A549 (cell line): ENCODE results near the gene C20orf96. TPM values are rescaled to one million over a fixed set of nuclear protein-coding genes. Genes with fewer than 3 reads are reported as not detected.

ENCODE experiments used
- ATAC-seq, 2 experiments: fragments of 200-7000 bp in 1 of 2; fragments of >200 bp in 1 of 2; cut with Nextera tagmentation in 1 of 2; cut with Tn5 transposase in 1 of 2; 3 replicates each; pipeline versions ENCODE4 v1.8.0 to v1.9.1; 2018 to 2020; ENCODE audit warnings: mild to moderate bottlenecking in 1 of 2, moderate library complexity in 1 of 2
- CTCF ChIA-PET: fragments of 300-600 bp; sonication (Branson Sonifier 250); formaldehyde crosslinking; extraction: SDS; loops from one replicate; lab custom pipeline; 2021; ENCODE audit warnings: antibody characterized with exemption, inconsistent platforms; lab: Yijun Ruan, JAX
- POLR2A ChIA-PET: fragments of 350-600 bp; formaldehyde crosslinking; extraction: SDS; loops from one replicate; lab custom pipeline; 2021; ENCODE audit warnings: antibody characterized with exemption, inconsistent platforms; lab: Yijun Ruan, JAX
- DNase-seq, 2 experiments: peaks; one replicate each; pipeline versions ENCODE4 v3.0.0 to v3.0.0-alpha.2; 2011 to 2016; ENCODE audit warnings: low read depth in 1 of 2, low spot score in 1 of 2
- FAIRE-seq: peaks from 2 replicates; lab custom pipeline; 2011; peaks lifted over from hg19 to GRCh38; lab: Jason Lieb, UNC
- H3K27ac ChIP-seq, 2 experiments: fragments of >200 bp; sonication (Bioruptor Twin); formaldehyde crosslinking; 3 replicates each; pipeline ENCODE4 v1.5.1; 2016 to 2017
- H3K4me1 ChIP-seq: fragments of >200 bp; sonication (Bioruptor Twin); formaldehyde crosslinking; 3 replicates; pipeline ENCODE4 v1.6.1; 2016
- H3K4me2 ChIP-seq: fragments of >200 bp; sonication (Bioruptor Twin); formaldehyde crosslinking; 3 replicates; pipeline ENCODE4 v1.6.1; 2016
- H3K4me3 ChIP-seq: fragments of >200 bp; sonication (Bioruptor Twin); formaldehyde crosslinking; 3 replicates; pipeline ENCODE4 v1.5.1; 2016
- H3K9me3 ChIP-seq: fragments of >200 bp; sonication (Bioruptor Twin); formaldehyde crosslinking; 3 replicates; pipeline ENCODE4 v1.6.1; 2016
- BCL3 ChIP-seq: fragments of >200 bp; sonication (Bioruptor Twin); formaldehyde crosslinking; IDR thresholded peaks from 3 replicates; pipeline ENCODE4 v1.6.1; 2016
- CBX8 ChIP-seq: fragments of 200-600 bp; sonication (generic); IDR thresholded peaks from 2 replicates; pipeline ENCODE4 v1.6.1; 2016
- EHF ChIP-seq: fragments of 250-450 bp; sonication (Bioruptor Pico); IDR thresholded peaks from 2 replicates; pipeline ENCODE4 v1.5.0; 2020; ENCODE audit warnings: mild to moderate bottlenecking
- ESRRA ChIP-seq: fragments of 150-350 bp; IDR thresholded peaks from 2 replicates; pipeline ENCODE4 v1.6.1; 2014; ENCODE audit warnings: mild to moderate bottlenecking, low read length, borderline replicate concordance
- FOXS1 ChIP-seq: fragments of 250-450 bp; sonication (Bioruptor Pico); IDR thresholded peaks from 2 replicates; pipeline ENCODE4 v1.5.0; 2020; ENCODE audit warnings: mild to moderate bottlenecking, moderate library complexity
- GATA3 ChIP-seq: IDR thresholded peaks from 2 replicates; pipeline ENCODE4 v1.6.1; 2012; ENCODE audit warnings: borderline replicate concordance
- HEYL ChIP-seq: fragments of 250-450 bp; sonication (Bioruptor Pico); IDR thresholded peaks from 2 replicates; pipeline ENCODE4 v1.8.0; 2021; ENCODE audit warnings: mild to moderate bottlenecking, moderate library complexity
- KDM1A ChIP-seq: fragments of 200-600 bp; sonication (generic); IDR thresholded peaks from 2 replicates; pipeline ENCODE4 v1.6.1; 2016; ENCODE audit warnings: low read depth, mild to moderate bottlenecking
- KDM5A ChIP-seq: fragments of 200-600 bp; sonication (generic); IDR thresholded peaks from 2 replicates; pipeline ENCODE4 v1.6.1; 2016; ENCODE audit warnings: antibody characterized with exemption, mild to moderate bottlenecking
- MAFK ChIP-seq: fragments of 450-650 bp; IDR thresholded peaks from 2 replicates; pipeline ENCODE4 v1.6.1; 2014; ENCODE audit not compliant: partially characterized antibody
- MAX ChIP-seq: IDR thresholded peaks from 2 replicates; pipeline ENCODE4 v1.6.1; 2012
- MAZ ChIP-seq: fragments of 150-350 bp; IDR thresholded peaks from 2 replicates; pipeline ENCODE4 v1.6.1; 2014; ENCODE audit warnings: antibody characterized with exemption, low read depth, low read length, borderline replicate concordance
- NFE2L2 ChIP-seq: fragments of 150-350 bp; conservative IDR thresholded peaks from 2 replicates; pipeline ENCODE4 v1.6.1; 2014; ENCODE audit warnings: low read length
- NPAS2 ChIP-seq: fragments of 250-450 bp; sonication (Bioruptor Pico); IDR thresholded peaks from 2 replicates; pipeline ENCODE4 v1.8.0; 2022; ENCODE audit warnings: mild to moderate bottlenecking, moderate library complexity, borderline replicate concordance
- PBX3 ChIP-seq: IDR thresholded peaks from 2 replicates; pipeline ENCODE4 v1.6.1; 2012
- POLR2A ChIP-seq: IDR thresholded peaks from 2 replicates; pipeline ENCODE4 v1.6.1; 2012; ENCODE audit warnings: mild to moderate bottlenecking, low read length
- POLR2AphosphoS2 ChIP-seq: conservative IDR thresholded peaks from 2 replicates; pipeline ENCODE4 v1.6.1; 2012; ENCODE audit warnings: low read length, improper control_type of control experiment, inconsistent platforms
- RFX5 ChIP-seq: fragments of 450-650 bp; IDR thresholded peaks from 2 replicates; pipeline ENCODE4 v1.7.1; 2014; ENCODE audit warnings: antibody characterized with exemption, mild to moderate bottlenecking, moderate library complexity
- TFCP2L1 ChIP-seq: fragments of 250-450 bp; sonication (Bioruptor Pico); IDR thresholded peaks from 2 replicates; pipeline ENCODE4 v1.5.0; 2021; ENCODE audit warnings: mild to moderate bottlenecking
- TP53 ChIP-seq: fragments of 250-450 bp; sonication (Bioruptor Pico); IDR thresholded peaks from 2 replicates; pipeline ENCODE4 v1.5.0; 2021; ENCODE audit warnings: mild to moderate bottlenecking, moderate library complexity
- ZC3H11A ChIP-seq: fragments of 450-650 bp; IDR thresholded peaks from 2 replicates; pipeline ENCODE4 v1.6.1; 2014; ENCODE audit warnings: antibody characterized with exemption, mild to moderate bottlenecking
- ZNF302 ChIP-seq: fragments of 250-450 bp; sonication (Bioruptor Pico); IDR thresholded peaks from 2 replicates; pipeline ENCODE4 v1.9.0; 2021; ENCODE audit warnings: inconsistent platforms, mild to moderate bottlenecking, moderate library complexity
- WGBS: methylation state at CpG from one replicate; pipeline ENCODE4 v1.1.6; 2017; ENCODE audit errors: missing lambda C conversion rate; 5-methylcytosine and 5-hydroxymethylcytosine counted together
- polyA plus RNA-seq, 4 experiments: library from polyadenylated mRNA; depleted of rRNA in 3 of 4; stranded (reverse); fragments of >200 nt; fragmentation: RNase III in 1 of 4; extraction: RNeasy Plus Mini Kit Qiagen cat#74134 plus additional on column Dnase treatment in 1 of 4; gene quantifications; 2 replicates in 3 of 4; 3 replicates in 1 of 4; pipeline ENCODE4 v1.2.3, GENCODE V29; 2011 to 2017
- TF ChIP-seq, protein P1 (sequence below): fragments of 200-600 bp; sonication (generic); IDR thresholded peaks from 2 replicates; pipeline ENCODE4 v1.6.1; 2016; ENCODE audit warnings: antibody characterized with exemption, mild to moderate bottlenecking, moderate library complexity
- TF ChIP-seq, protein P2 (sequence below): fragments of 450-650 bp; IDR thresholded peaks from 2 replicates; pipeline ENCODE4 v1.6.1; 2014; ENCODE audit warnings: antibody characterized with exemption

The C20orf96 gene
- polyA plus RNA-seq, 2 of the 4 experiments (the other 2 are of a cell fraction), result 20.9 to 23.9 TPM

DNA sequence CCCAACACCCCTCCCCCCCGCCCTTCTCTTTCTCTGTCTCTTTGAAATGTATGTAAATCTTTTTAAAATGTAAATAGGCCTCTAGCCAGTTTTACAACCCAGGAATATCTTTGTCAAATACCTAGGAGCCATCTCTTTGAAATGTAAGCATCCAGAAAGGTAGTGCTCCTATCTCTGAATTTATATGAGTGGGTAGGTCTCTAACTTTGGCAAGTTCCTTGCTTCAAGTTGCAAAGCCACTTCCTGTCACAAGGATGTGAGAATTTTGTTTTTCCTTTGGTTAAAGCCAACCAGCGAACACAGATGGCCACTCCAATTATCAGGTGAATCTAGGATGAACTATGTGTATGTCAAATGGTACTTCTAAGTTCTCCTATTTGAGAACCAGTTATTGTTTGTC lies 39.2 kb downstream of the C20orf96 start (continued):
- TF ChIP-seq NPAS2 (CRISPR knock-in tag) (no peak), POLR2A (no peak), POLR2AphosphoS2 (no peak), NFE2L2 (no peak), ESRRA (no peak), RFX5 (no peak), ZNF302 (CRISPR knock-in tag) (no peak)
- TF ChIP-seq, protein P1, sequence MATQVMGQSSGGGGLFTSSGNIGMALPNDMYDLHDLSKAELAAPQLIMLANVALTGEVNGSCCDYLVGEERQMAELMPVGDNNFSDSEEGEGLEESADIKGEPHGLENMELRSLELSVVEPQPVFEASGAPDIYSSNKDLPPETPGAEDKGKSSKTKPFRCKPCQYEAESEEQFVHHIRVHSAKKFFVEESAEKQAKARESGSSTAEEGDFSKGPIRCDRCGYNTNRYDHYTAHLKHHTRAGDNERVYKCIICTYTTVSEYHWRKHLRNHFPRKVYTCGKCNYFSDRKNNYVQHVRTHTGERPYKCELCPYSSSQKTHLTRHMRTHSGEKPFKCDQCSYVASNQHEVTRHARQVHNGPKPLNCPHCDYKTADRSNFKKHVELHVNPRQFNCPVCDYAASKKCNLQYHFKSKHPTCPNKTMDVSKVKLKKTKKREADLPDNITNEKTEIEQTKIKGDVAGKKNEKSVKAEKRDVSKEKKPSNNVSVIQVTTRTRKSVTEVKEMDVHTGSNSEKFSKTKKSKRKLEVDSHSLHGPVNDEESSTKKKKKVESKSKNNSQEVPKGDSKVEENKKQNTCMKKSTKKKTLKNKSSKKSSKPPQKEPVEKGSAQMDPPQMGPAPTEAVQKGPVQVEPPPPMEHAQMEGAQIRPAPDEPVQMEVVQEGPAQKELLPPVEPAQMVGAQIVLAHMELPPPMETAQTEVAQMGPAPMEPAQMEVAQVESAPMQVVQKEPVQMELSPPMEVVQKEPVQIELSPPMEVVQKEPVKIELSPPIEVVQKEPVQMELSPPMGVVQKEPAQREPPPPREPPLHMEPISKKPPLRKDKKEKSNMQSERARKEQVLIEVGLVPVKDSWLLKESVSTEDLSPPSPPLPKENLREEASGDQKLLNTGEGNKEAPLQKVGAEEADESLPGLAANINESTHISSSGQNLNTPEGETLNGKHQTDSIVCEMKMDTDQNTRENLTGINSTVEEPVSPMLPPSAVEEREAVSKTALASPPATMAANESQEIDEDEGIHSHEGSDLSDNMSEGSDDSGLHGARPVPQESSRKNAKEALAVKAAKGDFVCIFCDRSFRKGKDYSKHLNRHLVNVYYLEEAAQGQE, result no peak
- TF ChIP-seq, all 56 proteins: peak for 0

DNA sequence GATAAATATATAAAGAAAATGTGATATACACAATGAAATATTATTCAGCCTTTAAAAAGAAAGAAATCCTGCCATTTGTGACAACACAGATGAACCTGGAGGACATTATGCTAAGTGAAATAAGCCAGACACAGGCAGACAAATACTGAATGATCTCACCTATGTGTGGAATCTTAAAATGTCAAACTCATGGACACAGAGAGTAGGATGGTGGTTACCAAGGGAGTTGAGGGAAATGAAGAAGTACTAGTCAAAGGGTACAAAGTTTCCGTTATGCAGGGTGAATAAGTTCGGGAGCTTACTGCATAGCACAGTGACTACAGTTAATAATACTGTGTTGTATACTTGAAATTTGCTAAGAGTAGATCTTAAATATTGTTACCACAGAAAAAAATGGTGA lies 47.6 kb downstream of the C20orf96 start:
- Histone ChIP-seq H3K4me1 (no peaks in the 10 kb centered on the region), H3K9me3 (no peaks in the 10 kb centered on the region), H3K4me2 (no peak overlapping the region), H3K27ac (no peak overlapping the region), H3K4me3 (no peak overlapping the region)
- ATAC-seq, result no peak
- CTCF ChIA-PET, result interaction anchor here (1.3 to 1.5 kb wide), 2 partner anchors 12 to 24 kb away, joined by 3 read pairs; no protein-coding TSS in a partner anchor
- FAIRE-seq, result peak; percentile 96
- POLR2A ChIA-PET, result no interaction called here
- TF ChIP-seq CBX8 (0 out of 2 replicates have a peak, but pooled peaks have one; percentile 56), KDM1A (no peak)
- 11% methylated on average over 2 of the region's 2 CpGs for WGBS
- no peak for DNase-seq

DNA sequence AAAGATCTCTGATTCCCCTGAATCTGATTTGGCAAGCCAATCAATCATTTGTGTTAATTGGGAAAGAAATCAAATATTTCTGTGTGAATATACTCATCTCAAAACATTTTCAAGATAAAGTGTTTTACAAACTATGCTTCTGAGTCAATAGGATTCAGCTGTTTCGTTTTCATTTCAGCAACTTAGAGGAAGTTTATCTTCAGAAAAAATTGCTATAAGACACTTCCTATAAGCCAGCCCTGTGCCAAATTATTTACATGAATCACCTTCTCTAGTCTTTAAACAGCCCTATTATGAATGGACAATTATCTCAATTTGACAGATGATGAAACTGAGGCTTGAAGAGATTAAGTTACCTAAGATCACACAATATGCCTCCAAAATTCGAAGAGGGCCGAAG lies 52.6 kb downstream of the C20orf96 start:
- FAIRE-seq, result peak; percentile 13
- H3K9me3 ChIP-seq, result no peaks in the 10 kb centered on the region
- no peak overlapping the region for H3K4me2 ChIP-seq
- no peaks in the 10 kb centered on the region for H3K4me1 ChIP-seq
- CTCF ChIA-PET, result interaction anchor here (0.9 to 1.8 kb wide), 3 partner anchors 11 to 93 kb away, joined by 3 to 5 read pairs (median 4); partner anchors contain the start of gene DEFB129
- no peak for DNase-seq
- no peak overlapping the region for H3K4me3 ChIP-seq
- TF ChIP-seq, protein P2, sequence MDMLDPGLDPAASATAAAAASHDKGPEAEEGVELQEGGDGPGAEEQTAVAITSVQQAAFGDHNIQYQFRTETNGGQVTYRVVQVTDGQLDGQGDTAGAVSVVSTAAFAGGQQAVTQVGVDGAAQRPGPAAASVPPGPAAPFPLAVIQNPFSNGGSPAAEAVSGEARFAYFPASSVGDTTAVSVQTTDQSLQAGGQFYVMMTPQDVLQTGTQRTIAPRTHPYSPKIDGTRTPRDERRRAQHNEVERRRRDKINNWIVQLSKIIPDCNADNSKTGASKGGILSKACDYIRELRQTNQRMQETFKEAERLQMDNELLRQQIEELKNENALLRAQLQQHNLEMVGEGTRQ, result no peak
- TF ChIP-seq KDM5A, result no peak
- TF ChIP-seq BCL3, result no peak
- no peak for TF ChIP-seq ZNF302 (CRISPR knock-in tag)
- TF ChIP-seq MAFK, result no peak
- TF ChIP-seq GATA3, result no peak
- TF ChIP-seq EHF (CRISPR knock-in tag), result no peak
- no peak for TF ChIP-seq TFCP2L1 (CRISPR knock-in tag)
- TF ChIP-seq RFX5, result no peak
- TF ChIP-seq, protein P1, result no peak
- no peak for TF ChIP-seq ZC3H11A
- no peak for TF ChIP-seq MAZ
- TF ChIP-seq FOXS1 (CRISPR knock-in tag), result no peak
- TF ChIP-seq MAX, result no peak
- no peak for TF ChIP-seq TP53
- no peak for TF ChIP-seq NPAS2 (CRISPR knock-in tag)
- no peak for TF ChIP-seq HEYL (CRISPR knock-in tag)
- no peak for TF ChIP-seq PBX3
- TF ChIP-seq, all 56 proteins: peak for 0
- no peak overlapping the region for H3K27ac ChIP-seq
- WGBS, result 55% methylated on average over 3 of the region's 3 CpGs
- ATAC-seq, result no peak
- POLR2A ChIA-PET, result interaction anchor here (0.6 kb wide), 1 partner anchor 25 kb away, joined by 4 read pairs; no protein-coding TSS in a partner anchor
